K562 (cell line): ENCODE results near the gene POLD1. TPM values are rescaled to one million over a fixed set of nuclear protein-coding genes. Genes with fewer than 3 reads are reported as not detected.

Source experiments
- E2F6 ChIP-seq, 2 experiments: IDR thresholded peaks; 2 replicates each; pipeline ENCODE4 v1.6.1; 2011; ENCODE audit warnings: borderline replicate concordance in 1 of 2, control low read depth in 1 of 2, low read depth in 1 of 2, low read length in 1 of 2, mild to moderate bottlenecking in 1 of 2, mixed read lengths in 1 of 2, moderate library complexity in 1 of 2; ENCODE audit not compliant: insufficient read depth in 1 of 2, insufficient read length in 1 of 2, poor library complexity in 1 of 2, severe bottlenecking in 1 of 2; ENCODE audit errors: extremely low read depth in 1 of 2
- MBD2 ChIP-seq: sonication (generic); IDR thresholded peaks from 2 replicates; pipeline ENCODE4 v1.6.1; 2016; ENCODE audit warnings: low read depth, borderline replicate concordance
- TCF7L2 ChIP-seq: fragments of 150-350 bp; IDR thresholded peaks from 2 replicates; pipeline ENCODE4 v1.6.1; 2016; ENCODE audit warnings: low read depth, mild to moderate bottlenecking, low read length, moderate library complexity
- TFAP4 ChIP-seq: sonication (generic); formaldehyde crosslinking; IDR thresholded peaks from 2 replicates; pipeline ENCODE4 v1.8.0; 2022; ENCODE audit warnings: missing genetic modification reagents, mild to moderate bottlenecking, moderate library complexity, borderline replicate concordance
- ZBTB40 ChIP-seq, 2 experiments: fragments of 450-650 bp in 1 of 2; sonication (generic) in 1 of 2; formaldehyde crosslinking in 1 of 2; IDR thresholded peaks; 2 replicates each; pipeline versions ENCODE4 v1.7.1 to v1.9.0; 2016 to 2022; ENCODE audit warnings: inconsistent platforms in 1 of 2, mild to moderate bottlenecking in 1 of 2, missing genetic modification reagents in 1 of 2
- ZC3H11A ChIP-seq: IDR thresholded peaks from 2 replicates; pipeline ENCODE4 v1.6.1; 2012; ENCODE audit warnings: low read depth, low read length, improper control_type of control experiment
- ZFP36 ChIP-seq: fragments of 150-350 bp; IDR thresholded peaks from 2 replicates; pipeline ENCODE4 v1.6.1; 2018; ENCODE audit warnings: low read length, low read depth; ENCODE audit not compliant: partially characterized antibody
- ZNF23 ChIP-seq: fragments of 250-450 bp; sonication (Bioruptor Pico); IDR thresholded peaks from 2 replicates; pipeline ENCODE4 v1.4.0; 2020; ENCODE audit warnings: mild to moderate bottlenecking
- ZNF311 ChIP-seq: fragments of 250-450 bp; sonication (Bioruptor Pico); IDR thresholded peaks from 2 replicates; pipeline ENCODE4 v1.4.0; 2020; ENCODE audit warnings: mild to moderate bottlenecking, moderate library complexity
- ZNF655 ChIP-seq: fragments of 250-450 bp; sonication (Bioruptor Pico); IDR thresholded peaks from 2 replicates; pipeline ENCODE4 v1.5.0; 2021
- ZNF717 ChIP-seq: fragments of 250-450 bp; sonication (Bioruptor Pico); IDR thresholded peaks from 2 replicates; pipeline ENCODE4 v1.5.0; 2021
- polyA plus RNA-seq, 8 experiments: library from polyadenylated mRNA; depleted of rRNA in 4 of 8; stranded (reverse) in 5 of 8; unstranded in 3 of 8; fragments of >200 nt; fragmentation: Nextera tagmentation in 2 of 8; fragmentation: Illumina TruSeq in 1 of 8; extraction: Ambion mirVana in 2 of 8; extraction: Trizol in 1 of 8; gene quantifications; 2 replicates each; pipeline versions ENCODE4 v1.2.1 to v1.2.3, GENCODE V29; 2011 to 2014; ENCODE audit warnings: inconsistent platforms in 1 of 8, missing spikeins in 1 of 8
- total RNA-seq, 7 experiments: library from RNA; depleted of rRNA in 6 of 7; stranded (reverse); fragments of >200 nt in 6 of 7; fragmentation: Illumina TruSeq in 2 of 7; extraction: Trizol in 2 of 7; gene quantifications; 2 replicates each; pipeline versions ENCODE4 v1.2.1 to v1.2.3, GENCODE V29; 2011 to 2021; ENCODE audit warnings: low replicate concordance in 1 of 7

POLD1 gene
- total and polyA plus RNA-seq, 9 of the 15 experiments (the other 6 are each of a cell fraction or from before 2014, with no cell fraction given) = 1.3 to 312 (median 47.8) TPM

GRCh38 chr19:50432221-50433028 lies 48.3 kb downstream of the POLD1 start, which contains the start of gene MYBPC2 (continued):
- 0 out of 2 replicates have a peak, but pooled peaks have one; percentile 27 for TF ChIP-seq ZBTB40 (IDR thresholded peaks at IDR 0.05)
- TF ChIP-seq ZBTB40 (CRISPR knock-in tag; IDR thresholded peaks at IDR 0.05) = no peak
- TF ChIP-seq TCF7L2 = no peak
- no peak for TF ChIP-seq ZNF655 (CRISPR knock-in tag)
- no peak for TF ChIP-seq ZNF311 (CRISPR knock-in tag)
- no peak for TF ChIP-seq MBD2
- no peak for TF ChIP-seq ZC3H11A
- TF ChIP-seq E2F6 (IDR thresholded peaks at IDR 0.05; ENCODE audit: borderline replicate concordance in 1 of 2, extremely low read depth in 1 of 2, insufficient read depth in 1 of 2, insufficient read length in 1 of 2, low read depth in 1 of 2, low read length in 1 of 2, poor library complexity in 1 of 2, severe bottlenecking in 1 of 2) = peak in 1 of 2 experiments; percentile 51
- no peak for TF ChIP-seq ZNF23 (CRISPR knock-in tag)
- no peak for TF ChIP-seq ZNF717 (CRISPR knock-in tag)
- peak; percentile 76 for TF ChIP-seq TFAP4
- no peak for TF ChIP-seq ZFP36
